Spleen (tissue), 11 donors: ENCODE measurements around the gene APC. TPM values are rescaled to one million over a fixed set of nuclear protein-coding genes. Genes with fewer than 3 reads are reported as not detected.

Experiments used
- DNase-seq: peaks from one replicate; pipeline ENCODE4 v3.0.0-alpha.2; 2020
- H3K27ac ChIP-seq, 8 donors: fragments of 200-600 bp; sonication (generic) in 7 of 8; 1 replicate in 4 of 8; 2 replicates in 4 of 8; pipeline versions ENCODE4 v1.5.0 to v1.8.0; 2016 to 2021; ENCODE audit warnings: inconsistent platforms in 4 of 8, mild to moderate bottlenecking in 4 of 8, moderate library complexity in 1 of 8
- H3K27me3 ChIP-seq, 7 donors: fragments of 200-600 bp; sonication (generic) in 6 of 7; replicated peaks in 1 of 7; 1 replicate in 4 of 7; 2 replicates in 3 of 7; pipeline versions ENCODE4 v1.5.0 to v1.8.0; 2016 to 2021; ENCODE audit warnings: inconsistent platforms in 3 of 7, mild to moderate bottlenecking in 1 of 7
- H3K36me3 ChIP-seq, 6 donors: fragments of 200-600 bp; sonication (generic) in 5 of 6; 1 replicate in 4 of 6; 2 replicates in 2 of 6; pipeline versions ENCODE4 v1.5.0 to v1.8.0; 2016 to 2021; ENCODE audit warnings: inconsistent platforms in 2 of 6
- H3K4me1 ChIP-seq, 6 donors: fragments of 200-600 bp; sonication (generic) in 5 of 6; 1 replicate in 3 of 6; 2 replicates in 3 of 6; pipeline versions ENCODE4 v1.5.0 to v1.8.0; 2016 to 2021; ENCODE audit warnings: inconsistent platforms in 3 of 6
- H3K4me3 ChIP-seq, 8 donors: fragments of 200-600 bp; sonication (generic) in 7 of 8; 1 replicate in 4 of 8; 2 replicates in 4 of 8; pipeline versions ENCODE4 v1.5.0 to v1.8.0; 2016 to 2021; ENCODE audit warnings: inconsistent platforms in 4 of 8, mild to moderate bottlenecking in 4 of 8, moderate library complexity in 2 of 8
- H3K9me3 ChIP-seq, 8 donors: fragments of 200-600 bp; sonication (generic) in 7 of 8; 1 replicate in 4 of 8; 2 replicates in 4 of 8; pipeline versions ENCODE4 v1.5.0 to v1.8.0; 2016 to 2021; ENCODE audit warnings: inconsistent platforms in 4 of 8
- POLR2A ChIP-seq, 3 donors: fragments of 450-650 bp; IDR thresholded peaks; one replicate each; pipeline ENCODE4 v1.5.1; 2017; ENCODE audit warnings: antibody characterized with exemption in 3 of 3, mild to moderate bottlenecking in 1 of 3
- POLR2AphosphoS5 ChIP-seq, 3 donors: sonication (generic); formaldehyde crosslinking; IDR thresholded peaks; one replicate each; pipeline ENCODE4 v1.5.1; 2017; ENCODE audit warnings: antibody characterized with exemption in 3 of 3
- WGBS, 5 donors: extraction: QIAGEN DNeasy Blood & Tissue Kit in 3 of 5; methylation state at CpG; one replicate each; pipeline versions ENCODE4 v1.1.5 to v1.1.7; 2013 to 2018; 5-methylcytosine and 5-hydroxymethylcytosine counted together
- intact Hi-C: fragments of 100-400 bp; cut with DNase I; formaldehyde crosslinking; loops from one replicate; pipeline ENCODE4 v1.15.0; 2023; ENCODE audit warnings: low total_unique reads
- polyA plus RNA-seq, 3 donors: library from polyadenylated mRNA; stranded (reverse); fragments of 200-250 nt; gene quantifications; one replicate each; pipeline ENCODE4 v1.2.1, GENCODE V29; 2013
- total RNA-seq, 7 donors: library from RNA; depleted of rRNA in 3 of 7; stranded (reverse); fragments of >200 nt in 3 of 7; fragmentation: NEBNext Ultra II Directional in 4 of 7; extraction: Animal tissue kit (Norgen Biotek cat#: 25700) in 4 of 7; gene quantifications; one replicate each; pipeline versions ENCODE4 v1.1.0 to v1.2.1, GENCODE V29; 2016 to 2021
- TF ChIP-seq, protein P1 (sequence below), 11 experiments: fragments of 200-600 bp in 7 of 11; fragments of 450-650 bp in 4 of 11; sonication (generic) in 4 of 11; IDR thresholded peaks in 8 of 11; conservative IDR thresholded peaks in 3 of 11; 1 replicate in 7 of 11; 2 replicates in 4 of 11; pipeline versions ENCODE4 v1.4.0 to v1.8.0; 2016 to 2021; ENCODE audit warnings: antibody characterized with exemption in 11 of 11, inconsistent platforms in 4 of 11, mild to moderate bottlenecking in 1 of 11
- donor health status: healthy with polysubstance abuse.
- donor health status: DM: no; HTN: no; CAD: no; lungs with moderate emphysema.
- donor health status: DM: no; HTN: no; CAD: no.
- donor health status: Bipolar disorder and iron deficiency.
- donor health status: healthy.
- donor health status: DM: no; HTN: no; CAD: no.
- donor health status: DM: yes; HTN: yes; CAD: no.

Gene APC
- total and polyA plus RNA-seq, 10 donors: 2.1 to 83.0 (median 52.5) TPM

DNA sequence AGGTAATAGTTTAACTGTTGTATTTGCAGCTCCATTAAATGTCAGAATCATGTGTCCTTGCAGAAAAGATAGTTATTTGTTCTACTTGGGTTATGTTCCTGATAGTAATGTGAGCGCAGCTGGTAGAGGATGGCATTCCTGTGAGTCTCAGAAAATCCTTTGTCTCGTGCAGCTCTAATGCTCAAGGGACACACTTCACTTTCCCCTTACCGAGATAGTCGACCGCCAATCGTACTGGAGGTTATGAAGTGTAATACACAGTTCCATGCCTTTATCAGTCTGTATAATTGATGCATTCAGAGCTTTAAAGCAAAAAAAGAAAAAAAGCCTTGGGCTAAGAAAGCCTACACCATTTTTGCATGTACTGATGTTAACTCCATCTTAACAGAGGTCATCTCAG, 63.2 kb downstream of the APC start:
- intact Hi-C loops: no loop called here
- TF ChIP-seq POLR2AphosphoS5 (IDR thresholded peaks at IDR 0.05) (no peak), POLR2A (IDR thresholded peaks at IDR 0.05) (no peak)
- TF ChIP-seq, protein P1, sequence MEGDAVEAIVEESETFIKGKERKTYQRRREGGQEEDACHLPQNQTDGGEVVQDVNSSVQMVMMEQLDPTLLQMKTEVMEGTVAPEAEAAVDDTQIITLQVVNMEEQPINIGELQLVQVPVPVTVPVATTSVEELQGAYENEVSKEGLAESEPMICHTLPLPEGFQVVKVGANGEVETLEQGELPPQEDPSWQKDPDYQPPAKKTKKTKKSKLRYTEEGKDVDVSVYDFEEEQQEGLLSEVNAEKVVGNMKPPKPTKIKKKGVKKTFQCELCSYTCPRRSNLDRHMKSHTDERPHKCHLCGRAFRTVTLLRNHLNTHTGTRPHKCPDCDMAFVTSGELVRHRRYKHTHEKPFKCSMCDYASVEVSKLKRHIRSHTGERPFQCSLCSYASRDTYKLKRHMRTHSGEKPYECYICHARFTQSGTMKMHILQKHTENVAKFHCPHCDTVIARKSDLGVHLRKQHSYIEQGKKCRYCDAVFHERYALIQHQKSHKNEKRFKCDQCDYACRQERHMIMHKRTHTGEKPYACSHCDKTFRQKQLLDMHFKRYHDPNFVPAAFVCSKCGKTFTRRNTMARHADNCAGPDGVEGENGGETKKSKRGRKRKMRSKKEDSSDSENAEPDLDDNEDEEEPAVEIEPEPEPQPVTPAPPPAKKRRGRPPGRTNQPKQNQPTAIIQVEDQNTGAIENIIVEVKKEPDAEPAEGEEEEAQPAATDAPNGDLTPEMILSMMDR (IDR thresholded peaks at IDR 0.05 in 8 of 11, conservative IDR thresholded peaks at IDR 0.05 in 3 of 11): no peak
- WGBS, 5 donors: 95 to 98% (median 96%) methylated on average over 6 of the region's 6 CpGs
- Histone ChIP-seq H3K9me3 (no peaks in the 10 kb centered on the region), H3K36me3 (peaks cover 0 to 94% (median 7%) of the 10 kb centered on the region in 6 donors), H3K27ac (no peak overlapping the region), H3K4me1 (peaks cover 0 to 7% (median 2%) of the 10 kb centered on the region in 6 donors), H3K4me3 (no peak overlapping the region), H3K27me3 (no peaks in the 10 kb centered on the region)
- no peak for DNase-seq

DNA sequence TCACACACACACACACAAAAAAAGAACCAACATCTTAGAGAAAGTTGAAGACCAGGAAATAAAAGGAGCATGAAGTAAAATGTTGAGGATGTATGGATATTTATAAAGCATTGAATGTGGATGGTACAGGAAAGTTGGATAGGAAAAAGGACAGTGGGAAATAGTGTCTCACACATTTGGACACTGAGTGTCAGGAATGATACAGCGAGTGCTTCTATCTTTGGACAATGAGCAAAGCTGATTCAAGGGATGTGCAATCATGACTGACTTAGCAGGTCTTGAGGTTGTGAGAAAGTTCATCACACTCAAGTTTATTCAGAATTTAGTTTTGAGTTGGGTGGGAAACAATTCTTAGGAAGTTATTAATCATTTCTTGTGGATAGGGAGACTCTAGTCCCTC, 73.3 kb downstream of the APC start:
- Histone ChIP-seq H3K27ac (no peak overlapping the region), H3K4me1 (no peaks in the 10 kb centered on the region), H3K36me3 (peaks cover 0 to 91% (median 20%) of the 10 kb centered on the region in 6 donors), H3K27me3 (no peaks in the 10 kb centered on the region), H3K9me3 (no peaks in the 10 kb centered on the region), H3K4me3 (no peak overlapping the region)
- TF ChIP-seq POLR2A (IDR thresholded peaks at IDR 0.05): no peak
- TF ChIP-seq, protein P1 (IDR thresholded peaks at IDR 0.05 in 8 of 11, conservative IDR thresholded peaks at IDR 0.05 in 3 of 11): no peak
- no peak for TF ChIP-seq POLR2AphosphoS5 (IDR thresholded peaks at IDR 0.05)
- intact Hi-C loops: no loop called here
- WGBS, 5 donors: 86 to 100% (median 100%) methylated on average over 1 of the region's 1 CpG
- DNase-seq: no peak

DNA sequence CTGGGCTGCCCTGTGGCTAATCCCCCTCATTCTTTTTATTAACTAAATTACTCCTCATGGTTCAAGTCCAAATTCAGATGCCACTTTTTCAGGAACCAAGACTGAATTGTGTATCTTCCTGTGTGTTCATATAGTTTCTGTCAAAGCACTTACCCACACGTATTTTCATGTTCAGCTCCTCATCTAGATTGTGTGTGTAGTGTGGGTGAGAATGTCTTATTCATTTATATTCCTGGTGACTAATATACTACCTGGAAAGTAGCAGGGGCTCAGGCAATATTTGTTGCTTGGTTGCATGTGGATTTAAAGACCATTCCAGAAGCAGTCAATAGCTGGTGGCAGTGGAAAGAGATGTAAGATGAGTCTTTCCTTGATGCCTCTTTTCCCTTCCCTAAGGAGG, 74.9 kb downstream of the APC start:
- H3K9me3 ChIP-seq: no peaks in the 10 kb centered on the region
- TF ChIP-seq POLR2AphosphoS5 (IDR thresholded peaks at IDR 0.05): no peak
- TF ChIP-seq, protein P1 (IDR thresholded peaks at IDR 0.05 in 8 of 11, conservative IDR thresholded peaks at IDR 0.05 in 3 of 11): no peak
- TF ChIP-seq POLR2A (IDR thresholded peaks at IDR 0.05): no peak
- H3K27me3 ChIP-seq: no peaks in the 10 kb centered on the region
- H3K4me3 ChIP-seq: no peak overlapping the region
- H3K4me1 ChIP-seq: no peaks in the 10 kb centered on the region
- H3K27ac ChIP-seq: no peak overlapping the region
- H3K36me3 ChIP-seq: peaks cover 0 to 91% (median 28%) of the 10 kb centered on the region in 6 donors
- intact Hi-C loops: no loop called here
- 77 to 95% (median 81%) methylated on average over 1 of the region's 1 CpG for WGBS, 5 donors
- DNase-seq: no peak

DNA sequence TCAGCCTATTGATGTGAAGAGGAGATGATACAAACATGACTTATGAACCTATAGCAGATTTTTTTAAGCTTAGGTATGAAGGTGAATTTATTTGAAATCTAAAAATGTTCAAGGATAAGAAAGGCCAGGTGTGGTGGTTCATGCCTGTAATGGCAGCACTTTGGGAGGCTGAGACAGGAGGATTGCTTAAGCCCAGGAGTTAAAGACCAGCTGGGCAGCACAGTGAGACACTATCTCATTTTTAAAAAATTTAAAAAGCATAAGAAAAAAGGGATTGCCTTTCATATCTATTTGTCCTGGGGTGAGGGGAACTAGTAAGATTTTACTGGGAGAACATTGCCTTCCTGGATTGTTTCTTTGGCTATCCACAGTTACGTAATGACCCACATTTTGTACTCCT, 82.6 kb downstream of the APC start:
- Histone ChIP-seq H3K9me3 (no peaks in the 10 kb centered on the region), H3K27me3 (no peaks in the 10 kb centered on the region), H3K4me1 (peaks cover 0 to 4% (median 0%) of the 10 kb centered on the region in 6 donors), H3K27ac (no peak overlapping the region), H3K4me3 (no peak overlapping the region), H3K36me3 (peaks cover 0 to 100% (median 55%) of the 10 kb centered on the region in 6 donors)
- TF ChIP-seq POLR2A (IDR thresholded peaks at IDR 0.05): no peak
- TF ChIP-seq, protein P1 (IDR thresholded peaks at IDR 0.05 in 8 of 11, conservative IDR thresholded peaks at IDR 0.05 in 3 of 11): no peak
- TF ChIP-seq POLR2AphosphoS5 (IDR thresholded peaks at IDR 0.05): no peak
- 91 to 100% (median 98%) methylated on average over 1 of the region's 1 CpG for WGBS, 5 donors
- intact Hi-C loops: no loop called here
- no peak for DNase-seq
